Fibroblast of pulmonary artery (primary cell): Measurements from ENCODE around the gene OR5D18.
"Not testable (repeated sequence)": the region's sequence is repeated elsewhere in the genome, so short reads cannot be mapped to it uniquely, and the experiment has no call there.

Experiments used
- DNase-seq: peaks from one replicate; pipeline ENCODE4 v3.0.0-alpha.2; 2010; ENCODE audit warnings: low read depth
- H3K4me3 ChIP-seq: replicated peaks from 2 replicates; pipeline ENCODE4 v1.5.1; 2011; ENCODE audit warnings: low read depth, mild to moderate bottlenecking, control low read depth, low read length, moderate library complexity
- TF ChIP-seq, protein P1 (sequence below): IDR thresholded peaks from 2 replicates; pipeline ENCODE4 v1.5.1; 2011; ENCODE audit warnings: mild to moderate bottlenecking, control low read depth, low read length, inconsistent platforms; ENCODE audit errors: missing control alignments

OR5D18 gene

DNA sequence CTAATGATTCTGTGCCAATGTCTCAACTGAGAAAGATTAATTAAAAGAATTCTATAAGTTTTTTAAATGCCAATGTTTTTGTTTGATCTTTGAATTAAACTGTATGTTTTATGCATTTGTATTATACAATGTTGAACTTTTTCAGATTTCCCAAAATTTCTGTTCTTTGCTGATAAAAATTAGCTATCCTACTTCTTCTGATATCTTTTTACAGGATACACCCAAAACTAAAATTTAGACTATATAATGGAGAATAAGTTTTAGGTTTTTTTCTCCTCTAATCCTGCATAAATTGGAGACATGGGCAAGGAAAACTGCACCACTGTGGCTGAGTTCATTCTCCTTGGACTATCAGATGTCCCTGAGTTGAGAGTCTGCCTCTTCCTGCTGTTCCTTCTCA is 7.5 kb downstream of the OR5D18 start, which contains the start of gene OR5L2:
Gene OR5L2, plus strand, starts transcription at position 301 of the 400 bp plus-strand sequence. Its CDS starts 0 bp downstream, at position 301.
- TF ChIP-seq, protein P1, sequence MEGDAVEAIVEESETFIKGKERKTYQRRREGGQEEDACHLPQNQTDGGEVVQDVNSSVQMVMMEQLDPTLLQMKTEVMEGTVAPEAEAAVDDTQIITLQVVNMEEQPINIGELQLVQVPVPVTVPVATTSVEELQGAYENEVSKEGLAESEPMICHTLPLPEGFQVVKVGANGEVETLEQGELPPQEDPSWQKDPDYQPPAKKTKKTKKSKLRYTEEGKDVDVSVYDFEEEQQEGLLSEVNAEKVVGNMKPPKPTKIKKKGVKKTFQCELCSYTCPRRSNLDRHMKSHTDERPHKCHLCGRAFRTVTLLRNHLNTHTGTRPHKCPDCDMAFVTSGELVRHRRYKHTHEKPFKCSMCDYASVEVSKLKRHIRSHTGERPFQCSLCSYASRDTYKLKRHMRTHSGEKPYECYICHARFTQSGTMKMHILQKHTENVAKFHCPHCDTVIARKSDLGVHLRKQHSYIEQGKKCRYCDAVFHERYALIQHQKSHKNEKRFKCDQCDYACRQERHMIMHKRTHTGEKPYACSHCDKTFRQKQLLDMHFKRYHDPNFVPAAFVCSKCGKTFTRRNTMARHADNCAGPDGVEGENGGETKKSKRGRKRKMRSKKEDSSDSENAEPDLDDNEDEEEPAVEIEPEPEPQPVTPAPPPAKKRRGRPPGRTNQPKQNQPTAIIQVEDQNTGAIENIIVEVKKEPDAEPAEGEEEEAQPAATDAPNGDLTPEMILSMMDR, result no peak
- no peak within 1 kb of the TSS for H3K4me3 ChIP-seq
- DNase-seq, result no peak

DNA sequence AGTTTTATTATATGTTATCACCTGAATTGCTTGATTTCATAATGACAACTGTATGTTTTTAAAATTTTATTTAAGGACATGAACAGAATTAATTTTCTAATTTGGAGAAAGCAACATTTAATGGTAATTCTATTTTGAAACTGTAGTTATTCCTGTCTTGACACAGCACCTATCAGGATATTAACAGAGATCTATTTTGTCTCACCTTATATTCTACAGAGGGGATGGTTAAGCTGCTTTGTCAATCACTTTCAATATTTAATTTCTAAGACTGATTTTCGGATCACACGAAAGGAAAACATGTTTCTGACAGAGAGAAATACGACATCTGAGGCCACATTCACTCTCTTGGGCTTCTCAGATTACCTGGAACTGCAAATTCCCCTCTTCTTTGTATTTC is 19.0 kb downstream of the OR5D18 start, which contains the start of gene OR5D16:
Gene OR5D16, plus strand, starts transcription at position 301 of the 400 bp plus-strand sequence. Its CDS starts 0 bp downstream, at position 301.
- no peak for DNase-seq
- H3K4me3 ChIP-seq, result no peak within 1 kb of the TSS
- TF ChIP-seq, protein P1, result no peak

DNA sequence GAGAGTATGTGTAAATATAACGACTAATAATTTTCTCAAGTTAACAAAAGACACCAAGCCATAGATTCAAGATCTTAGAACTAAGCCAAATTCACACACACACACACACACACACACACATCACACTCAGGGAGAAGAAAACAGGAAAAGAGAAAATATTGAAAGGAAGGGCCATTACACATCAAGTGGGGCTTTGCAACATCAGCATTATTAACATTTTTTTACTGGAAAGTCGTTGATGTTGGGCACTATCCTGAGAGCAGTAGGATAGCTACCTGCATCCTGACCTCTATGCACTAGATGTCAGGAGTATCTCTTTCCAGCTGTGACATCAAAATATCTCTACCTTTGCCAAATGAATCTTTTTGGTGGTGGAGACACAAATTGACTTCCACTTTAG is 28.0 kb downstream of the OR5D18 start:
- no peak for DNase-seq
- H3K4me3 ChIP-seq, result no peak overlapping the region
- TF ChIP-seq, protein P1, result no peak

DNA sequence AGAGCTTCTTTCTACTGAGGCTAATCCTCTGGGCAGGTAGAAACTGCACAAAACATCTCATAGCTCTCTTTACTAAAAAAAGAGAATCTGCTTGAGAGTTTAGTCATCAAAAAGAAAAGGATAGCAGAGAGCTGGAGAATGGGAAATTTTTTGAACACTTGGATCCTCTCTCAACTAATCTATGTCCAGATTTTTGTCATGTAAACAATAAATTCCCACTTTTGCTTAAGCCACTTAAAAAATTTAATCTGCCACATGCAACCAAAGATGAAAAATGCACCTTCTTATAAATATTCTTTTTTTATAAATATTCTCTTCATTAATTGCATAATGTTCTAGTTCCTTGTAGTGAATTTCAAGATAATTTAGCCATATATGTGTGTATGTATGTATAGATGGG is 29.6 kb downstream of the OR5D18 start:
- no peak overlapping the region for H3K4me3 ChIP-seq
- TF ChIP-seq, protein P1, result no peak
- no peak for DNase-seq

DNA sequence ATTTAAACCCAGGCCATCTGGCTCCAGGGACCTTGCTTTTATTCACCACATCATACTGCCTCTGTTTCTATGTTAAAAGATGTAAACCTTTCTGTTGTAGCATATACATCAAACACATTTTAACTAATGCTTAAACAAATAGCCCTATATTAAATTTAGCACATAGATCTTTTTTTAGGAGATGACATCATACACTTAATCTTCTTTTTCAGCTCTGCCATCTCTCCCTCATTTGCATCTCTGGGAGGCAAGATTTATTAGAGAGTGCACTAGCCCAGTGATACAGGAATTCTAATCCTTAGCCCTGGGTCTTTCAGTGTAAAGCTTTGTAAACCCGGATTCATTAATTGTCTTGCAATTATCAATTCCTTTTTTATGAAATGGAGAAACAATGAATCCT is 32.7 kb downstream of the OR5D18 start:
- TF ChIP-seq, protein P1, result no peak
- no peak for DNase-seq
- H3K4me3 ChIP-seq, result no peak overlapping the region

- TF ChIP-seq, protein P1, result no peak
- no peak for DNase-seq
- no peak overlapping the region for H3K4me3 ChIP-seq
These were observed 35.3 kb downstream of the OR5D18 start for GRCh38 chr11:55854704-55855103.

DNA sequence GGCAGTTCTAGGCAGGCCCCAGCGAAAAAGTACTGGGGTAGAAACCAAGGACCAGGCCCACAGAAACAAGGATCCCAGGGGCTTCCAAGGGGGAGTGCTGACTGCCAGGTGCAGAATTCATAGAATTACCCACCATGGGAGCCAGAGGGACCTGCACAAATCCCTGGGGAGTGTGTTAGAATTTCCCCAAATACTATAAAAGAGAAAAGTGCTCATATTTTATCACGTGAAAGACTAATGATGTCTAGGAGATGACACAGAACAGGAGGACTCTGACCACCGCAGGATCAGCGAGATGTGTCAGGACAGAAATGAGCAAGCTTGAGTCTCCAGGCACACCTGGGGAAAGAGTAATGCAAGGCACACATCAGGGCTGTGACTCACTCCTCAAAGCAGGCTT is 47.9 kb downstream of the OR5D18 start:
- not testable (repeated sequence) for DNase-seq

More for the DNA sequence above, 47.9 kb downstream of the OR5D18 start:
- H3K4me3 ChIP-seq, result not testable (repeated sequence)
